ENCODE measurements around the gene GCSAM. TPM values are rescaled to one million over a fixed set of nuclear protein-coding genes. Genes with fewer than 3 reads are reported as not detected.
A peak's percentile ranks its signal among the peaks of the same experiment; 100 is the strongest.

Gene GCSAM
- total RNA-seq, 1 donor from 2014 or later, result not detected

DNA sequence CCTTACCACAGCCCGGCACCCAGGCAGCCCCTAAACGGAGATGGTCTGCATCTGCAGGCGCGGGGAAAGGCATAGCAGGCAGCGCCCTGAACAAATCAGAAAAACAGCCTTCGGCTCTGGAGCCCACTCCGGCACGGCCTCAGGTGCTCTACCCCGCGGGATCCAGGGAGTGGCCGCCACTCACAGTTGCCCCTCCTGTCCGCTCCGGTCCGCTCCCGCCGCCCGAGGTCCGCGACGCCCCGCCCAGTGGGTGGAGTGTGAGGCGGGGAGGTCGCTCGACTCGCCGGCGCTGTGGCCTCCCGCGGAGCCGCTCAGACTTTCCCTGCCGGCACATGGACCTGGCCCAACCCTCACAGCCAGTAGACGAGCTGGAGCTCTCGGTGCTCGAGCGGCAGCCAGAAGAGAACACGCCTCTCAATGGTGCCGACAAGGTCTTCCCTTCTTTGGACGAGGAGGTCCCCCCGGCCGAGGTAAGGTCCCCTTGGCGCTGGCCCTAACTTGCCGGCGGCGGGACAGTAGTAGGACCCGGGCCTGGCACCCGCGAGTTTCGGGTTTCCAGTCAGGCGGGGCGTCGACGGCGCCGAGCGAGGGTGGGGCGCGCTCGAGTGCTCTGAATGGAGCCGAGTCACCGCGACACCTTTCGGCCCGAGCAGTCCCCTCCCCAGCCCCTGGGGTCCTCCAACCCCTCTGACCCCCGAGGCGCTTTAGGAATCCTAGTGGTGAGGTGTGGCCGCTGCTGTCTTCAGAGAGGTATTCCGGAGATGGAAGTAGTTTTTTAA lies 46.8 kb downstream of the GCSAM start, which contains the start of gene C3orf52:
TSS of gene C3orf52 (plus strand) at position 314 of the 779 bp plus-strand sequence. CDS start at position 333, 19 bp downstream.
- DNase-seq (ENCODE audit: low read depth), result no peak
- peak within 1 kb of the TSS; percentile 73 for H3K4me3 ChIP-seq (ENCODE audit: low read depth, low read length)
- TF ChIP-seq, protein P1, sequence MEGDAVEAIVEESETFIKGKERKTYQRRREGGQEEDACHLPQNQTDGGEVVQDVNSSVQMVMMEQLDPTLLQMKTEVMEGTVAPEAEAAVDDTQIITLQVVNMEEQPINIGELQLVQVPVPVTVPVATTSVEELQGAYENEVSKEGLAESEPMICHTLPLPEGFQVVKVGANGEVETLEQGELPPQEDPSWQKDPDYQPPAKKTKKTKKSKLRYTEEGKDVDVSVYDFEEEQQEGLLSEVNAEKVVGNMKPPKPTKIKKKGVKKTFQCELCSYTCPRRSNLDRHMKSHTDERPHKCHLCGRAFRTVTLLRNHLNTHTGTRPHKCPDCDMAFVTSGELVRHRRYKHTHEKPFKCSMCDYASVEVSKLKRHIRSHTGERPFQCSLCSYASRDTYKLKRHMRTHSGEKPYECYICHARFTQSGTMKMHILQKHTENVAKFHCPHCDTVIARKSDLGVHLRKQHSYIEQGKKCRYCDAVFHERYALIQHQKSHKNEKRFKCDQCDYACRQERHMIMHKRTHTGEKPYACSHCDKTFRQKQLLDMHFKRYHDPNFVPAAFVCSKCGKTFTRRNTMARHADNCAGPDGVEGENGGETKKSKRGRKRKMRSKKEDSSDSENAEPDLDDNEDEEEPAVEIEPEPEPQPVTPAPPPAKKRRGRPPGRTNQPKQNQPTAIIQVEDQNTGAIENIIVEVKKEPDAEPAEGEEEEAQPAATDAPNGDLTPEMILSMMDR (conservative IDR thresholded peaks at IDR 0.05; ENCODE audit: low read depth, low read length), result peak; percentile 9

- H3K4me3 ChIP-seq (ENCODE audit: low read depth, low read length), result peak overlapping the region; percentile 73
- TF ChIP-seq, protein P1 (conservative IDR thresholded peaks at IDR 0.05; ENCODE audit: low read depth, low read length), result no peak
- no peak for DNase-seq (ENCODE audit: low read depth)
Measured at GRCh38 chr3:112085735-112086075, 47.3 kb downstream of the GCSAM start.

DNA sequence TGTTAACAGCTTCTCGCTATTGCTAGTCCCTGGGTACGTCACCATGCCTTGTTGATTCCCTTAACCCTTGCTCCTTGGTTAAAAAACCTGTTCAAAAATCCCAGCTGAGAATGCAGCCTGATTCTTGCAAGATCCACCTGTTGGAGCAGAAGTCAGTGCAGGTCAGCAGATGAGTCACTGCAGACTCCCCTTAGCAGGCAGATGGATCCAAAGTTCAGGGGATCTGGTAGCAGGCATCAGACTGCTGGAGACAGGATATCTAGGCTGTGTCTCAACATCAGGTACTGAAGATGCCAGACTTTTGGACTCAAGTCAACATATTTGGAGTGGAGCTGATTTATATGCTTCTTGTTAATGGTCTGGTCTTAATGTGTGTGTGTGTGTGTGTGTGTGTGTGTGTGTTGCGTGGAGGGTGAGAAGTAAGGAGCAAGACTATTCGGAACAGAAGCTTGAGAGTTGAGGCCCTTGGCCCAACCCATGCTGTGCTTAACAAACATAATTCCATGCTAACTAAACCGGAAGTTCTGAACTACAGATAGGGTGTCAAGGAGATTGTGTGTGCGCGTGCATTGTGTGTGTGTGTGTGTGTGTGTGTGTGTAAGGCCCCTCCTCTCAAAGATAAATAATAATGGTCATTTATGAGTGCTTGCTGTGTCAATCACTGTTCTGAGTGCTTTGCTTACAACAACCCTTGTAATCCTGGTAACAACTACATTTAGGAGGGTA lies 47.9 kb downstream of the GCSAM start:
- DNase-seq (ENCODE audit: low read depth), result no peak

DNA sequence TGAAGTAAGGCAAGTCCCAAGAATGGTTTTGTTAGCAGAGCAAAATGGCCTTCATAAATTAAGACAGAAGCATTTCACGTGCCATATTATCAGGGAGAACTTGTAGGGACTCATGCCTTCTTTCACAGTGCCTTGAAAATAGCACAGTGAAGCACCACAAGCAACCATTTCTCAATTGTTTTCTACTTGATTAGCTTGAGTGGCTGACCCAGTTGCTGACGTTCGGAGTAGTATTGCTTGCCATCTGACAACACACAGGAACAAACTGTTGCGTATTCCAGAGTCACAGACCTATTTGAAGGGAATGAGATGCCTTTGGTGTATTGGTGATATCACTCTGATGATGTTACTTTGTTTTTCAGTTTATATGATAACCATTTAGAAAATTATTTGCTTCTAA lies 49.8 kb downstream of the GCSAM start:
- no peak for DNase-seq (ENCODE audit: low read depth)
- TF ChIP-seq, protein P1 (conservative IDR thresholded peaks at IDR 0.05; ENCODE audit: low read depth, low read length), result no peak
- H3K4me3 ChIP-seq (ENCODE audit: low read depth, low read length), result no peak overlapping the region

More for the DNA sequence above, 47.9 kb downstream of the GCSAM start:
- no peak overlapping the region for H3K4me3 ChIP-seq (ENCODE audit: low read depth, low read length)
- TF ChIP-seq, protein P1 (conservative IDR thresholded peaks at IDR 0.05; ENCODE audit: low read depth, low read length), result no peak

- TF ChIP-seq, protein P1 (conservative IDR thresholded peaks at IDR 0.05; ENCODE audit: low read depth, low read length), result no peak
- no peak overlapping the region for H3K4me3 ChIP-seq (ENCODE audit: low read depth, low read length)
- DNase-seq (ENCODE audit: low read depth), result no peak
Measured at GRCh38 chr3:112078125-112079083, 54.6 kb downstream of the GCSAM start.

DNA sequence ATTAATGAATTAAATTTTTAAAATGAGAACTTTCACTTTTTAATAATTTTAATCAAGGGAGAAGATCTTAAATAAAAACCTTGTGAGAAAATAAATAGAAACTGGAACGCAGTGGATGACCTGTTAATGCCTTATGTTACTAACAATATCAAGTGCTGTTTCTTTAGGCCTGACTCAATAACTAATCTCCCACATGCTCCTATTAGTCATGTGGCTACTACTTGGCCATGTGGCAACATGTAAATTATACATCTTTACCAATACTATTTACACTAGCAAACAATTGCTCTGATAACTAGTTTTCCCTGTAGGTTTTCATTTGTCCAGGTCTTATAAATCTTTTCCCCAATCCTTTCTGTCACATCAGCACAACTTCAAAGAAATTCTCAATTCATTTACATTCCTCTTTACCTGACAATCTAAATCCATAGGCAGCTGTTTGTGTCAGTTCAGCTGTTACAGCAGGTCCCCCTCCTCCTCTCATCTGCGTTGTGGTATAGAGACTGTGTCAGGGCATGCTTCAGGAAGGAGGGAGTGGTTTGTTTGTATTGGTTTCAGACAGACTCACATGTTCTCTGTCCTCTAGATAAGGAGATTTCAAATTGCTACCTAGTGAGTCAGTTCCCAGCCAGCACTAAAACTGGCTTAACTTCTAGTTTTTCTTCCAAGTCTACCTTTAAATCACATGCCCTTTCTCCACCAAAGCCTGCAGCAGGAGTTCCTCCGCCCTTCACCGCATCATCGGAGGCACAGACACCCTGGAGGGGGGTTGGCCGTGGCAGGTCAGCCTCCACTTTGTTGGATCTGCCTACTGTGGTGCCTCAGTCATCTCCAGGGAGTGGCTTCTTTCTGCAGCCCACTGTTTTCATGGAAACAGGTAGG lies 58.2 kb downstream of the GCSAM start:
- no peak overlapping the region for H3K4me3 ChIP-seq (ENCODE audit: low read depth, low read length)
- TF ChIP-seq, protein P1 (conservative IDR thresholded peaks at IDR 0.05; ENCODE audit: low read depth, low read length), result no peak
- peak; percentile 94 for DNase-seq (ENCODE audit: low read depth)
